Measurements from ENCODE around the gene IRF3.
A peak's percentile ranks its signal among the peaks of the same experiment; 100 is the strongest.
"Not testable (repeated sequence)": the region's sequence is repeated elsewhere in the genome, so short reads cannot be mapped to it uniquely, and the experiment has no call there.

Gene IRF3

GRCh38 chr19:49642492-49643035 is 23.1 kb downstream of the IRF3 start:
- no peak for DNase-seq

GRCh38 chr19:49641688-49642491 is 23.8 kb downstream of the IRF3 start, which contains the start of gene SCAF1:
TSS of gene SCAF1 (plus strand) at chr19:49642209. CDS start at chr19:49645027, 2,818 bp downstream.
- peak; percentile 84 for DNase-seq

GRCh38 chr19:49640113-49640898 is 25.4 kb downstream of the IRF3 start, which contains the start of gene RRAS:
TSS of gene RRAS (minus strand) at chr19:49640143. CDS start at chr19:49640098, 45 bp downstream.
- DNase-seq: peak; percentile 83

GRCh38 chr19:49639401-49640112 is 26.1 kb downstream of the IRF3 start:
- no peak for DNase-seq

- DNase-seq: peak; percentile 75
Observed at GRCh38 chr19:49637821-49638738, 27.6 kb downstream of the IRF3 start.

- no peak for DNase-seq
Observed at GRCh38 chr19:49636233-49636932, 29.3 kb downstream of the IRF3 start.

- no peak for DNase-seq
Observed at GRCh38 chr19:49635530-49636232, 30.0 kb downstream of the IRF3 start.

- not testable (repeated sequence) for DNase-seq
Observed at GRCh38 chr19:49633273-49633672, 32.4 kb downstream of the IRF3 start.

- no peak for DNase-seq
Observed at GRCh38 chr19:49632576-49632975, 33.1 kb downstream of the IRF3 start.

- DNase-seq: no peak
Observed at GRCh38 chr19:49631610-49632192, 34.0 kb downstream of the IRF3 start.

GRCh38 chr19:49631014-49631588 is 34.6 kb downstream of the IRF3 start:
- DNase-seq: no peak

GRCh38 chr19:49629659-49630058 is 36.0 kb downstream of the IRF3 start:
- DNase-seq: no peak

GRCh38 chr19:49626226-49626625 is 39.4 kb downstream of the IRF3 start:
- no peak for DNase-seq

GRCh38 chr19:49624967-49625910 is 40.4 kb downstream of the IRF3 start:
- DNase-seq: no peak

- DNase-seq: not testable (repeated sequence)
Observed at GRCh38 chr19:49617860-49618259, 47.8 kb downstream of the IRF3 start.

- no peak for DNase-seq
Observed at GRCh38 chr19:49616945-49617344, 48.7 kb downstream of the IRF3 start.

GRCh38 chr19:49616532-49616931 is 49.1 kb downstream of the IRF3 start:
- DNase-seq: no peak

- no peak for DNase-seq
Observed at GRCh38 chr19:49615861-49616260, 49.8 kb downstream of the IRF3 start.

Measured in 8988T (cell line).